DMS79 (cell line): ENCODE data around the gene SH3BGRL2.
"Not testable (repeated sequence)": the region's sequence is repeated elsewhere in the genome, so short reads cannot be mapped to it uniquely, and the experiment has no call there.

Experiments used
- DNase-seq: peaks from one replicate; lab custom pipeline; 2025; lab: John Stamatoyannopoulos, UW

The SH3BGRL2 gene

DNA sequence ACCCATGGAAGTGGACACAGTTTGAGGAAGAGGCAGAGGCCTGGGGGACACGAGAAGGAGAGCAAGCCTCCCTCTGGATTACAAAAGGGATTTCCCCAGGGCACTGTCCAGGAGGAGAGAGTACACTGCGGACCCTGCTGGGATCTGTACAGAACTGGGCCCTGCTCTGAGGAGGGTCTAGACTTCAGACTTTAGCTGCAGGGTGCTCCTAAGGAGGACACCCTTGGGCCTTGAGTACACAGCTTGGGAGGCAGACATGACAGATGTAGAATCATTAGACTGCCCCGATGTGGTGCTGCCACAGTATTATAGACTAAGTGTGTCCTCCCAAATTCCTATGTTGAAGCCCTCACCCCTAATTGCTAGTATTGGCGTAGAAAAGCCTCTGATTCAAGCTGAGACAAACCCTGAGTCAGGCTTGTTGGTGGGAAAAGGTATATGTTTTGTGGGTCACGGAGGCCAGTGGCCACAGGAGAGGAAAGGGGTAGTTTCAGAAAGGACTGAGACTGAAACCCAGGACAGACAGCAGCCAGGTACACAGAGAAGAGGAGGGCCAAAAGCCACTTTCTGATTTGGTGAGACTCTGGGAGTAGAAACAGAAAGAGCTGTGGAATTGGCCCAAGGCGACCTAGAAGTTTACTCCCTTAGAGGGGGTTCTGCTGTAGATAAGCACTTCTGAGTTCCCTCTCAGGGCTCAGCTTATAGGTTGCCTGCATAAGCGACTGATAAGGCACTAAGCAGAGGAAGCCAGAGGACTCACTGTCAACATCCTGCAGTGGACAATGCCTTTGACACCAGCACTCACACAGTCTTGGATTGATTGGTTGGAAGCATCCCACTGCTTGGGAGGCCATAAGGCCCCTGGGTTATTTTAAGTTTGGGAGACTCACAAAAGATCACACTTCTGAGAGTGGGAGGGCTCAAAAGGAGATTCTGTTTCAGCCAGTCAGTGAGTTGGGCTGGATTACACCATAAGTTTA is 16.5 kb upstream of the SH3BGRL2 start:
- no peak for DNase-seq

DNA sequence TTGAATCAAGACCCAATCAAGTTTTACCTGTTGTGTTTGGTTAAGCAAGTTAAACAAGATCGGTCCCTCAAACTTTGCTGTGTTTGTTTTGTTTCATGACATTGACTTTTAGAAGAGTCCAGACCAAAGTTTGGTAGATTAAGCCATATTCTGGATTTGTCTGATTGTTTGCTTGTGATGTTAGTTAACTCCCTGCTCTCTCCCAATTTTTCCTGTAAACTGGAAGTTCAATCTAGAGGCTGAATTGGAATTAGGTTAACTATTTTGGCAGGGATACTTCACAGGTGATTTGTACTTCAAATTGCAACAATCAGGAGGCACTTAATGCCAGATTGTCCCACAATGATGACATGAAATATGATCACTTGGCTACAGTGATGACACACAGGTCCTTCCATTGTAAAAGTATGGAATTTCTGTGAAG is 13.6 kb upstream of the SH3BGRL2 start:
- DNase-seq, result no peak

DNA sequence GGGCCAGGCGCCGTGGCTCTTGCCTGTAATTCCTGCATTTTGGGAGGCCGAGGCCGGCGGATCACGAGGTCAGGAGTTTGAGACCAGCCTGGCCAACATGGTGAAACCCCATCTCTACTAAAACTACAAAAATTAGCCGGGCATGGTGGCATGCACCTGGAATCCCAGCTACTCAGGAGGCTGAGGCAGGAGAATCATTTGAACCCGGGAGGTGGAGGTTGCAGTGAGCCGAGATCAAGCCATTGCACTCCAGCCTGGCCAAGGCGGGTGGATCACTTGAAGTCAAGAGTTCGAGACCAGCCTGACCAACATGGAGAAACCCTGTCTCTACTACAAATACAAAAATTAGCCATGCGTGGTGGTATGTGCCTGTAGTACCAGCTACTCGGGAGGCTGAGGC is 12.7 kb upstream of the SH3BGRL2 start:
- not testable (repeated sequence) for DNase-seq

DNA sequence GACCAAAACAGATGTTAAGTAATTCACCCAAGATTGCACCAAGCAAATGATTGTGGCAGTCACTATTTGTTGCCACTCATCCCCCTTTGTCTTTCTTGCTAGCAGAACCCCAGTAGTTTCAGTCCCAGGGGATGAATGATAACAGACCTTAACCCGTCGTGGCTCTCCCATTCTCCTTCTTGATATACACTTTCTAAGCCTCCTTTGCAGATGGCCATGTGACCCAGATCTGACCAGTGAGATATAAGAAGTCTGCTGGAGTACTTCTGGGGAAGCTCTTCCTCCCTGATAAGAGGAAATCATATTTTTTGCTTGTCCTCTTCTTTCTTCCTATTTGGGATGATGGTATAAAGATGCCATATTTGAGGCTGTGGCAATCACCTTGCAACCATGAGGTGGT is 9.6 kb upstream of the SH3BGRL2 start:
- no peak for DNase-seq

DNA sequence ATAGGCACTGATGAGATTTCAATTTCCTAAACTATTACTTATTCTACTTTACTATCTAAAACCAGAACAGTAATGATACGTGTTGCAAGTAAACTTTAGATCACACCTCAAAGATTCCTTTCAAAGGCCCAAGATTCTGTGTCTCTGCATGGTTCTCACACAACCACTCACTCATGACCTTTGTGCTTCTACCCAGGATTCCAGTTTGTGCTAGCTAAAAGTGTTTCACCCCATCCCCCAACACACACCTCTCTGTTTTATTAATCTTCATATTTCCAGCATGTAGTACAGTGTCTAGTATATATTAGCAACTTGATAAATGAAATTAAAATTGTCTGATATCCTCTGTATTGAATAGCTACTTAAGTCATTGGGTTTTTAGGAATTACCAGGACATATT is 8.8 kb upstream of the SH3BGRL2 start:
- no peak for DNase-seq

DNA sequence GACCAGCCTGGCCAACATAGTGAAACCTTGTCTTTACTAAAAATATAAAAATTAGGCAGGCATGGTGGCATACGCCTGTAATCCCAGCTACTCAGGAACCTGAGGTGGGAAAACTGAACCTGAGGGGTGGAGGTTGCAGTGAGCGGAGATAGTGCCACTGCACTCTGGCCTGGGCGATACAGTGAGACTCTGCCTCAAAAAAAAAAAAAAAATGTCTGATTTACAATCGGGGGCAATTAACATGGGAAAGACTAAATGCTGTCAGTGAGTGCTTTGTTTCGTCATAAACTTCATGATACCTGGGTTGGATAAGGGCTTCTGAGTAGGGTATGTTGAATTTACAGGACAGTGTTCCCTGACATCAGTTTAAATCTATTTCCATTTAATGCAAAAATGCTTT is 8.0 kb upstream of the SH3BGRL2 start:
- DNase-seq, result no peak

DNA sequence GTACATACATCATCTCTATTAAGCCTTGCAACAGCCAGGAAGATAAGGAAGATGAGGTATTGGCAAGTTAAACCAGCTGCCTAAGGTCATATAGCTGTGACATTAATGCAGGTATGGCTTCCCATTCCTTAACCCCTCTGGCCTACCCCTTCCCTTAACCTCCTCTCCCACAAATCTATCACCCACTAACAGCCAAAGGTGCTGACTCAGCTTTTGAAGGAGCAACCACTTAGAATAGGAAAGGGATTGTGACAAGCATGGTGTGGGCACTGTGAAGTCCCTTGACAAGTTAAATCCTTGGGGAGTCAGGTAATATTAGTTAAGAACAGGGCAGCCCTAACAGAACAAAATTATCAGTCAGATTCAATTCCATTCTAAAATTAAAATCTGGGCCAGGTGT is 5.4 kb upstream of the SH3BGRL2 start:
- no peak for DNase-seq

DNA sequence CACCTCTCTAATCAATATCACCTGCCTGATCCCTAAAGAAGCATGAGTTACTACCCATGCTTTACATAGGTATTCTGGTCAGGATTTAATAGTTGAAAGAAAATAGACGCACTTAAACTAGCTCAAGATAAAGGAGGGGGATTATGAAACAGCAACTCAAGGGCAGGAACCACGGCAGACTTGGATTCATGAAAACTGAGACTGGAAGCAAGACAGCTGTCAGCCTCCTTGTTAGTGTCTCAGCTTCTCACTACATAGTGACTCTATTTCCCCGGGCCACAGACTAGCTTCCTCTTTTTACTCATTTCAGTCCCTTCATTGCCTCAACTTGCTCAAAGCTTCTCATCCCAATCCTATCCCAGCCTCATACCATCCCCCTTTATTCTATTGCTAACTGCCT is 4.3 kb upstream of the SH3BGRL2 start:
- no peak for DNase-seq

DNA sequence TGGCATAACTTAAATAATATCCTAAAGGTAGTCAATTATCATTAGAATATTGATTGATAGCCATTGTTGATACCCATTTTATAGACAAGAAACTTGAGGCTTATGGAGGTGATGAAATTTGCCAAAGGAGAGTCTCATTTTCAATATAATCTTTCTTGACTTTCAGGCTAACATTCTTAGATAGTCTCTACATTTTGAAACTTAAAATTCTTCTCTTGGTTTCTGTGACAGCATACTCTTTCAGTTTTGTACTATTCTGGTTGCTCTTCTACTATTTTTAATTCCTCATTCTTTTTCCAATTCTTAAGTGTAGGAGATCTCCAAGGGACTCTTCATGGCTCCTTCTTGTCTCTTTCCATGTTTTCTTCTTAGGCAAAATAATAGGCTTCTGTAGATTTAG is 3.7 kb upstream of the SH3BGRL2 start:
- no peak for DNase-seq

DNA sequence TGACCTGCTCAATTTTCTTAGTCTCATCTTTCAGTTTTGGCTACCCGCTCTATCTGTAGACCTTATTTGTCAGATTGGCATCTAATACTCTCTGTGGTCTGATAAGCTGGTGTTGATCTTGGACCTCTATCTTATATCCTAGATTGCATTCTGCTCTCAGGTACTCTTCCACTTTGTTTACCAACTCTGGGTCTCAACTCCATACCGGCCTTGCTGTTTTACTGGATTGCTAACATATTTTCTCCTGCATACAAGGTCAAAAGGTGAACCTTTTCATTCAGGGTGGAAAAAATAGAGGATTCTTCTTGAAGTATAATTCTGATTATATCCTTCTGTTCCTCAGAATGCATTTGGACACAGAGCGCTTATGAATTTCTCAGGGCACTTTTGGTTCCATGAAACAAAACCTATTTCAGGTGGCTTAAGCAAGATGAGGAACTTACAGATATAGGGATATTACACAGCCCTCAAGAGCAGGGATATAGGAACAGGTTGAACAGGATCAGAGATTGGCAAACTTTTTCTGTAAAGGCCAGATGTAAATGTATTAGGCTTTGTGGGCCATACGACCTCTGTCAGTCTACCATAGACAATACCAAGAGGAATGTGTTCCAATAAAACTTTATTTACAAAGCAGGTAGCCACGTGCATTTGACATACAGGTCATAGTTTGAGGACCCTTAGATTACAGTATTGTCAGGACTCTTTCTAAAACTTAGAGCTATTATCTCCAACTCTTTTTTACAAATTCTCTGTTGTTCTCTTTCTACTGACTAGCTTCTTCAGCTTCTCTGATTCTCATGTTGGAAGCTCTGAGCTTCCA is 2.5 kb upstream of the SH3BGRL2 start:
- no peak for DNase-seq

DNA sequence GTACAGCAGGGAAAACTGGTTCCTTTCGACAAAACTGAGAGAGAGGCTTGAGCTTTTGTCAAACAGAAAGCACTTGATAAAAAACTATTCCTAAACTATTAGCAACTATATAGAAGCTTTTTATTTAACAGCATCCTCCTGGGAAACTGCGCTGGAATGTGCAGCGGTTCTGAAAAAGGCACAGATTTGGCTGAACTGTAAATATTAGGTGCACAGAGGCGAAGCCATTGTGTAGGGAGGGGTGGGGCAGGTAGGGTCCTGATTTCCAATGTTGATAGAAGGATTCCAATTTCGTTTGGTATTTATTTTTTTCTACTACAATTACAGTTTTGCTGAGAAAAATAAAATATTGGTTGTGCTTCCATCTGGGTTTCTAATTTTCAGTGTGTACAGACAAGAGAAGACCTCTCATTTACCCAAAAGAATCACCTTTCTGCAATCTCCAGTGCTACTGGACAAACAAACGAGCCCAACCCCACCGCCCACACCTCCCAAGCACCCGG is 698 bp upstream of the SH3BGRL2 start:
- DNase-seq, result no peak

DNA sequence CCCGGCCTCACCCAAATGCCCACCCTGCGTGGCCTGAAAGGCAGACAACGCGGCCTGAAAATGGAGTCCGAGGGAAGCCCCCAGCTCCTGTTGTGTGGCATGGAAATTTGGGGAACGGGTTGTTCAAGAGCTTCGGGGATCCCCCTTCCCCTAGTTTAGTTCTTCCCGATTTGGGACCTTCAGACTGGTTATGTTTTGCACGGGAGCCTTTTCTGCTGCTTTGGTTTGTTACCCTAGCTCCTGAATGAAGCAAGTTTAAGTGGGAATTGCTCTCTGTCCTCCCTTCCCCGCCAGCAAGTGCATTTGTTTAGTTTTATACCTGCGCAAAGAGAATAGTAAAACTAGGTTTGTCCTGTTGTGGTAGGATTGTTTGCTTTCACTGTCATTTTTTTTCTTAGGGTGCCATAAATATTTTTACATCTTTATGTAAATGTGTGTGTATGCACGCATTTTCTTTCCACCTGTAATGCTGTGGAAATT is 604 bp downstream of the SH3BGRL2 start:
- no peak for DNase-seq

DNA sequence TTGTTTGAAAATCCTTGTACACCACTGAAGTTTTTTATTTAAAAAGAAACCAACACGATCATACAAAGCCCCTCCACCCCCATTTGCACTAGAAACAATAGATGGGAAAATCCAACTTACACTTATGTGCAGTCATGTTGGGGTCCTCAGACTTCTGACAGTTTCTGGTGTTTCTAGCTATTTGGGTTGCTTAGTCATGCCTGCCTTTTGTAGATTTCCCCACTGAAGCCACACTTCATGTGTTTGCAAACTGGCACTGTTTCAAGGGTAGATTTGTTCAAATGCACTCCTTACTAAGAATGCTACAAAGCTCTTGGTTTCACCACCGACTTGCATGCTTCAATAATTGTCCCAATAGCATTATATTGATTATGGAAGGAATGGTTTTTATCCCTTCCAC is 1.5 kb downstream of the SH3BGRL2 start:
- peak; percentile 24 for DNase-seq

DNA sequence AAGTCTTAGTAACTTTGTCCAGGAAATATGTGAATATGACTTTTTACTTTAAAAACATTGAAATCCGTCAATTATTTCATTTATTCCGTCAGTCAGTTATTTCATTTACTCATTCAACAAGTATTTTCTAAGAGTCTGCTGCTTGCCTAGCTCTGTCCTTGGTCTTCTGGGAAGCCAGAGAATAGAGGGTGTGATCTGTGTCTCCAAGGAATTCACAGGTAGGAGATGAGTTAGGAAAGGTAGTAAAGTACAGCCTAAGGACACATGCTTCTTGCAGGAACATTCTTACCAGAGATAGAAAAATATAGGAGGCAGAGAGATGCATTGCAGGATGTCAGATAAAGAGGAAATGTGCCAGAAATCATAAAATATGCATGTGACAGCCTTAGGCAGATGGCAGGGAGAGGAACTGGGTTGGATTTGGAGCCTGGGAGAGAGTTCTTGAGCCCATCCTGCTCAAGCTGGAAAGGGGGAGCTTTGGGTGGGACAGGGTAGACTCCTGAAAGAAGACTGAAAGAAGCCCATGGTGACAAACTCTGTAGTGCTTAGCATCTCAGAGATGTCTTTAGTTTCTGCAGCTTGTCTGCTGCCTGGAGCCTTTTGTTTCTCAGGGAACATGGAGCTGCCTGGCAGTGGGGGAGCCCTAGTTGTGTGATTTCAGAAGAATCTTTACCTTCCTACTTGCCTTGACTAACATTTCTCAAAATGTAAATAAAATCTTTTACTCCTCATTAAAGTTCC is 3.5 kb downstream of the SH3BGRL2 start:
- DNase-seq, result no peak

DNA sequence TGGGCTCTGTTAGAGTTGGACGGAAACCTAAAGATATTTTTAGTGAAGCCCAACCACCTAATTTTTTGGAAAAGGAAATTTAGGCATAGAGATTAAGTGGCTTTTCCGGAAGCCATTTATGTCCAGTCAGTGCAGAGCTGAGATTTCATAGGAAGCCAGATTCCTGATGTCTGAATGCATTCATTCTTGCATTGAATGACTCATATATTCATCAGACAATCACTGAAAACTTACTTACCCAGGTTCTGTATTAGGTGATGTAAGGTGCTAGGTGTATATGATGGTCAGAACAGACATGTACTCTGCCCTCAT is 4.1 kb downstream of the SH3BGRL2 start:
- DNase-seq, result no peak

DNA sequence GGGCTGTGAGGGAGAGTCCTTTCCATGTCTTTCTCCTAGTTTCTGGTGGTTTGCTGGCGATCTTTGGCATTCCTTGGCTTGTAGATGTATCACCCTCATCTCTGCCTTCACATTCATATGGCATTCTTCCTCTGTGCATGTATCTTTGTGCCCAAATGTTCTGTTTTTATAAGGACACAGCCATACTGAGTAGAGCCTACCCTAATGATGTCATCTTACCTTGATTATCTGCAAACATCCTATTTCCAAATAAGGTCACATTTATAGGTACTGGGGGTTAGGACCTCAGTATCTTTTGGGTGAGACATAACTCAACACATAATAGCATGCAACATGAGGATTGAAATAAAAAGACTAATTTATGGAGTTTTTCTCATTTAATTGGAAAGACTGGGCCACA is 5.5 kb downstream of the SH3BGRL2 start:
- DNase-seq, result no peak

DNA sequence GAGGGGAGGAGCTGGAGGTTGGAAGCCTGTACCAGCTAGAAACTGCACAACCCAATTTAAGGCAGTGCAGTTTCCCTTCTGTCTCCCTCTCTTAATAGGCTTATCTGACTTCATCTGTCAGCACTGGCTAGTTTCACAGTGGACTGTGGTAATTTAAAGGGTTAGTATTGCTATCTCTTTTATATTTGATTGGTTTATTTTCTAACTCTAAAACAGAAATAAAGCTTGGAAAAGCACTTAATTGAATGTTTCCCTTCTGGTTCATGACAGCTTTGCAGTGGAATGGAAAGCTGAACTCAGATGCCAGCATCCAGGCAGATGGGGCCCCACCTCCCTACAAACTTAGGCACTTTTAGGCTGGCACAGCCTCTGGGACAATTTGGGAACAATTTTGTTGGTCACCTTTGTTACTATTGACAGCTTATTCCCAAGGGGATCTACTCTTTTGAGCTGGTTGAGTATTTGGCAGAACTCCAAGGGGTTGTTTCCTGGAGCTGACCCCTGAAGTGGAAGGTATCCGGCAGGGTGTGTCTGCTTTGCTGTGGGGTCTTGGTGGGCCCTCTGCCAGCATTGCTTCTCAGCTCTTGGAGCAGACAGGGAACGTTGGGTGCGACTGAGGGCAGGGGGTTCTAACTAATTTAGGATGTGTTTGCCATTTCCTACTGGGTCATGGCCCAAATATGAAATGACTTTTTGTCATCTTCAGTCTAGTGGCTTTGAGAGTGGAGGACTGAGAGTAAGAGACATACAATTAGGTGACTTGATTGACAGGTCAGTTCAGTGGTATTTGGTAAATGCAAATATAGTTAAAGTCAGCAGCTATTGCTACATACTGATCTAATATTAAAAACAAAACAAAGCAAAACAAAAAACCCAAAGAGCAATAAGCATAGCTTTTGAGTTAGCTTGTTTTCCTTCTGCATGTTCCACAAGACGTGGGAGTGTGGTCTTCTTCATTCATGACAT is 9.3 kb downstream of the SH3BGRL2 start:
- peak; percentile 22 for DNase-seq

DNA sequence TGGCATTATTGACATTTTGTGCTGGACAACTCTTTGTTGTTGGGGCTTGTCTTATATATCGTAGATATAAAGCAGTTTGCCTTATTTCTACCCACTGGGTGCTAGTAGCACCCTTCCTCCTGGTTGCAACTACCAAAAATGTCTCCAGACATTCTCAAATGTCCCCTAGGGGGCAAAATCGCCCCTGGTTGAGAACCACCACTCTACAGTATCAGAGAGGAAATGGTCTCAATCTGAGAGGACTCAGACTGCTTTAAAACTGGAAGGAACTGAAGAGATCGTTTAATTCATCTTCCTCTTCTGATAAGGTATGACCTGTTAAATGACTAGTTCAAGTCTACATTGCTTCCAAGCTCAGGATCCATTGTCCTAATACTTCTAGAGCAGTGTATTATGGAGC is 14.9 kb downstream of the SH3BGRL2 start:
- DNase-seq, result no peak

DNA sequence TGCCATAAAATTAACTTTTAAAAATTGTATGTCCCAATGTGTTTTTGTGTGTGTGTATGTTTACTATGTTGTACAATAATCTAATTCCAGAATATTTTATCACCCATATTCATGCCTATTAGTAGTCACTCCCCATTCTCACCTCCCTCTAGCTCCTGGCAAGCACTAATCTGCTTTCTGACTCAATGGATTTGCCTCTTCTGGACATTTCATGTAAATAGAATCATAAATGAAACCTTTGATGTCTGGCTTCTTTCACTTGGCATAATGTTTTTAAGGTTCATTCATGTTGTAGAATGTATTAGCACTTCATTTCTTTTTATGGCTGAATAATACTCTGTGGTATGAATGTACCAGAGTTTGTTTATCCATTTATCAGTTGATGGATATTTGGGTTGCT is 15.4 kb downstream of the SH3BGRL2 start:
- no peak for DNase-seq

DNA sequence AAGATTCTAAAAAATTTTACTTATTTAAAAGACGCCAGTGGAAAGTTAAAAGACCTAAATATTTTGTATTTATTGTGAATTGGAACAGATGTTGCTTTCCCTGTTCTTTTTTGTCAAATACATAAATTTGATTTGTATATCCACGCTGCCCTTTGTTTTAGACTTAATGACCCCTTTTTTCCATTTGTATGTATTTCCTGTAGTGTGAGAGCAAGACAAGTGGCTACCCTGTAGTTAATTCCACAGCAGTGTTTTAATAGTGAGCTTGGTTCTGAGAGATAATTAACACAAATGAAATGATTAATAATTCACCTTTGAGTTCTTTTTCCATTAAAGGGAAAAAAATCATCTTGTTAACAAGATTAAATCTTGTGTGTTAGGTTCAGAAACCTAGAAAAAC is 16.6 kb downstream of the SH3BGRL2 start:
- no peak for DNase-seq

DNA sequence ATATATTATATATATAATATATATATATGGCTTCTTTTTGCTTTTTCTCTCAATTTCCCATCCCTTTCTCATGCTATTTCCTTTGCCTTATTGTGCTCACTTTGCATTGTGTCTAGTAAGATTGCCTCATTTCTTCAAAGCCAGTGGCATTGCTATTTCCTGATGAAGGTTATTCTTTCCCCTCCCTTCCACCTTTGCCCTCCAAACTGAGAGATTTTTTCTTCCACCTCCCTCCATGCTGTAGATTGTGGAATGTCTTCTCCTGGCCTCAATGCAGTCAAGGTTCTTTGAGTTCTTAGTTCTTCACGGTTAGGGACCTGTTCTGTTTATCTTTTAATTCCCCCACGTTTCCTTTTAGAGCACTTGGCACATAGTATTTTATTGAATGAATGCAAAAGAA is 17.2 kb downstream of the SH3BGRL2 start:
- DNase-seq, result no peak
